ENCODE data around the gene TNPO3.

Gene TNPO3

DNA sequence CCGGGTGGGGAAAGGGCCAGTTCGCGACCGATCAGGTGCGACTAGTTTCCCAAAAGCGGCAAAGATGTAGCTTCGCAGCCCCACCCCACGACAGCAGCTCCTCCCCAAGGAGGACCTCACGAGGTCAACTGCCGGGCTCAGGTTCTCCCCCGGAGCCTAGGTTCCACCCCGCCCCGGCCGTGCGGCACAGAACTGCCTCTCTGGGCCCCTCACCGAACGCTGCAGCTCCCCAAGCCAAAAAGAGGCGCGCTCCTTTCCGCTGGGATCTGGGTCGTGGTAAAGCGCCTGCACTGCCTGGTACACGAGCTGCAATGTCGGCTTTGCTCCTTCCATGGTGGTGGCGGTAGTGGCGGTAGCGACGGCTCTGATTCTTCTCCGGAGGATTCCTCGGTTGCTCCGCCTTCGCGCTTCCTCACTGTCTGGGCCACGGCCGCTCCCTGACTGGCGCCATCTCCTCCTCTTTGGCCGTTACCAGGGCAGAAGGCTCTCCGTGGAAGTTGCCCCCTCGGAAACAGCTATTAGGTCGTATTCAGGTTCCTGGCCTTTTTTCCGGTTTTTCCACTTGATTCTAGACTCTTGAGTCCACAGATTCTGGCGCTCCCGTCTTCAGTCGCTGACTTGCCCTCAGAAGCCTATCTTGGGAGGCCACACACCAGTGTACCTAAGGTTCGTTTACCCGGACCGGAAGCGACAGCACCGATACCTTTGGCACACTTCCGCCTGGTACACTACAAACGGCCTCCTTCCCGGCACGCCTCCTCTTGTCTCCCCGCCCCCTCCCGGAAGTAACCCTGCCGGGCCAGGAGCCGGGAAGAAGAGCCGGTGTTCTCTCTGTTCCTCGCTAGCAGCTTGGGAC lies at the start of gene TNPO3:
Gene TNPO3 (minus strand): TSS at position 674 of the 856 bp plus-strand sequence. CDS start 341 bp downstream, at position 333.
- in situ Hi-C loops (cut with MboI; ENCODE audit: low sequenced_read_pairs): no loop called here

DNA sequence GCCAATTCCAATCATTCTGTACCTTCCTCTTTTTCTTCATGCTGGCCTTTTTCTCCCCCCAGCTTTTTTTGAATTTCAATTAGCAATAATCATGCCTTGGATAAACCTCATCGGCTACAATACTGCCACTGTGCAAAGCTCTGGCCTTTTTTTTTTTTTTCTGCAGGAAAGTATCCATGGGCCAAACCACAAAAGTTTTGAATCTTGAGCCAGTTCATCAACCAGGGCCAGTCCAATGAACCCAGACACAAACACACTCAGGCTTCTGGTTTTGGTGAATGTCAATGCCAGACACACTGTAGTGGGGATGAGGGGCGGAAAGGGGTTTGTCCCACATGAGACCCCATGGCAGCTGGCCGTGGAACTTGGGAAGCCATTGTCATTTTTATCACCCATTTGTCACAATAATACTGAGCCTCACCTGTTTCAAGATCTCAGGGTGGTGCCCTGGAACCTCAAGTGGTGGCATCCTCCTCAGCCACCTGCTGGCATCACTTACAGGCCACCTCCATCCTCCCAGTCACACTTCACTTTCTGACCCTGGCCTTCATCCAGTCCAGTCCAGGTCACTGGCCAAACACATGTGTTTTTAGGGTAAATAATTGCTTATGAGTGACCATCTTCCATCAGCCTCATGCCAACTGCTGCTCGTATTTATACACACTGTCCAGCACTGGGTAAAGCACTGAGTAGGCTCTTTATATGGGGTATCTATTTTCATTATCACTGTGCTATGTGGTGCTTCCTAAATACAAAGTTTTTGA lies 48.8 kb upstream of the TNPO3 start:
- in situ Hi-C loops (cut with MboI; ENCODE audit: low sequenced_read_pairs): no loop called here

DNA sequence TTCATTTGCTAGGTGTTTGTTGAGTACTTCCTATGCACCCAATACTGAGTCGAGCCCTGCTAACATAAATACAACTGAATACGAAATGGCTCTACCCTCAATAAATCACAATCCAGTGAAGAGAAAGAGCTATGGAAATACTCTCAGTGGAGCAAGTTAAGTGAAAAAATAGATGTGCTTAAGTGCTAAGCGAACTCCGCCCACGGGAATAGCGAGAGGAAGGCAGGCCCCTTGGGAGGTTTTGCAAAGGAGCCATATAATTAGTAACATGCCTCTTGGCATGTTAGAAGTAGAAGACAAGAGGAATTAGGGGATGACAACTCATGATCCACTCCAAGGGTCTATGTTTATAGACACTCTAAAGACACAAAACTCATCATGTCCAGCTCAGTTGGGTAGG lies 46.8 kb upstream of the TNPO3 start:
- in situ Hi-C loops (cut with MboI; ENCODE audit: low sequenced_read_pairs): no loop called here

DNA sequence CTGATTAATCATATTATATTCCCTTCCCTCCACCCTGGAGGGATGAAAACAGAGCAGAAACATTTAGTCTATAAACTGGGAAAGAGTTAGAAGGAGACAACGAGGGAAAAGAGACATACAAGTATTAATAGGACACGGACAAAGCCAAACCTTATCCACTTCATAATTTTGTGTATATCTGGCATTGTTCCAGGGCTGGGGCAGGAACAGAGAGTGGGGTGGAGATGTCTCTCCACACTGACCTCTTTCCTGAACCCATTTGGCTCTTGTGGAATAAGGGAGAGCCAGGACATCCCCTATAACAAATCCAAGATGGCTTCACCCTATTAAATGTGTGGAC lies 45.9 kb upstream of the TNPO3 start:
- in situ Hi-C loops (cut with MboI; ENCODE audit: low sequenced_read_pairs): no loop called here

DNA sequence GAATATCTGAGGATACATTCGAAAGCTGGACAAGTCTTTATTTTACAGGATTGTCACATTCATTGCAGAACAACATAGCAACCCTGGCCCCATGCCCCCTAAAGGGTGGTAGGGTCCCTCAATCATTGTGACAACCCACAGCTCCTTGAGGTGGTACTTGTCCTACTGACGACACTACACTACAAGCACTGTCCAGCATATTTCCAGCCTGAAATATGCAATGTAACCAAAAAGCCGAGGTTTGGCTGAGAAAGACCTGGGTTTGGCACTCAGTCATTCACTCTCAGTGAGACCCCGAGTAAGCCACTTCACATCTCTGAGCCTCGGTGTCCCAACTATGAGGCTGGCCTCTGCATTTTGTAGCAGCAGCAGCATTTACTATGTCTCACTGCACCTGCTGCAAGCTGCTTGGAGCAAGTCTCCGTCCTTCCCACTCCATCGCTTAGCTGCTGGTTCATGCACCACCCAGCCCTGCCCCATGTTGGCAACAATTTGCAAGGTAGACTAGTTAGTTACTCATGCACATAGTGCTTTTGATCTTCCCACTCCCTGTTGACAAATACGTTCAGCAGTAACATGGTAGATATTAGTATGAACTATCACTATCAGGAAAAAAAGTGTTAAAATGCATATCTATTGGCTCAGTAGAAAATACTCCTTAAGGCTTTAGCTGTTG lies 43.6 kb upstream of the TNPO3 start:
- in situ Hi-C loops (cut with MboI; ENCODE audit: low sequenced_read_pairs): loop anchor here (25.0 kb wide), 1 partner anchor 186 kb away; the partner anchor contains the start of gene KCP

DNA sequence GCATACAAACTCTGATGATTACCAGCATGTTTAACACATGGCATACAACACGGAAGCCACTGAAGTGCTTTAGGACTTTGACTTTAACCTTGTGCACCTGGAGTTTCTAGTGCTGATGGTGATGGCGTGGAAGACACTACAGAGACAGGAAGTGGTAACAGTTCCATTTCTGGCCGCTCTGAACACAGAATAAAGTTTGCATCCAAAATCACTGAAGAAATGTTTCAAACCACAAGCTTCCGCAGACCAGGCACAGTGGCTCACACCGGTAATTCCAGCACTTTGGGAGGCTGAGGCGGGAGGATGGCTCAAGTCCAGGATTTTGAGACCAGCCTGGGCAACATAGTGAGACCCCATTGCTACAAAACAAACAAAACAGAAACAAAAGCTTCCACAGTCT lies 40.3 kb upstream of the TNPO3 start:
- in situ Hi-C loops (cut with MboI; ENCODE audit: low sequenced_read_pairs): loop anchor here (25.0 kb wide), 1 partner anchor 183 kb away; the partner anchor contains the start of gene KCP

DNA sequence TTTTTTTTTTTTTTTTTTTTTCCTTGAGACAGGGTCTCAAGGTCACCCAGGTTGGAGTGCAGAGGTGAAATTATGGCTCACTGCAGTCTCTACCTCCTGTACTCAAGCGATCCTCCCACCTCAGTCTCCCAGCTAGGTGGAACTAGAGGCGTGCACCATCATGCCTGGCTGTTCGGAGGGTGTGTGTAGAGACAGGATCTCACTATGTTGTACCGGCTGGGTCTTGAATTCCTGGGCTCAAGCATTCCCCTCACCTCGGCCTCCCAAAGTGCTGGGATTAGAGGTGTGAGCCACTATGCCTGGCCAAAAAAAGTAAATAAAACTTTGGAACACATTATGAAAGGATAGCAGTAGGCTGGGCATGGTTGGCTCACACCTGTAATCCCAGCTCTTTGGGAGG lies 39.6 kb upstream of the TNPO3 start:
- in situ Hi-C loops (cut with MboI; ENCODE audit: low sequenced_read_pairs): loop anchor here (25.0 kb wide), 1 partner anchor 182 kb away; the partner anchor contains the start of gene KCP

DNA sequence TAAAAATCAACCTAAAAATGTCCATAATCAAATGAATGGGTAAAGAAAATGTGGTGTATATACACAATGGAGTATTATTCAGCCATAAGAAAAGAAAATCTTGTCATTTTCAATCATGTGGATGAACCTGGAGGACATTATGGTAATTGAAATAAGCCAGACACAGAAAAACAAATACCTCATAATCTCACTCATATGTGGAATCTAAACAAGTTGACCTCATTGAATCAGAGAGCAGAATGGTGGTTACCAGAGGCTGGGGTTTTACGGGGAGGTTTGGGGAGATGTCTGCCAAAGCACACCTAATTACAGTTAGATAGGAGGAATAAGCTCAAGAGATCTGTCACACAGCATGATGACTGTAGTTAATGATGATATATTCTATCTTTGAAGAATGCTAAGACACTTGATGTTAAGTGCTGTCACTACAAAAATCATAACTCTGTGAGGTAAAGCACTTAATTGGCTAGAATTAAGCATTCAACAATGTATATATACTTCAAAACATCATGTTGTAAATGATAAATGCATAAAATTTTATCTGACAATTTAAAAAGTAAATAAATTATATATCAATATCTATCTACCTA lies 39.1 kb upstream of the TNPO3 start:
- in situ Hi-C loops (cut with MboI; ENCODE audit: low sequenced_read_pairs): loop anchor here (25.0 kb wide), 1 partner anchor 182 kb away; the partner anchor contains the start of gene KCP

DNA sequence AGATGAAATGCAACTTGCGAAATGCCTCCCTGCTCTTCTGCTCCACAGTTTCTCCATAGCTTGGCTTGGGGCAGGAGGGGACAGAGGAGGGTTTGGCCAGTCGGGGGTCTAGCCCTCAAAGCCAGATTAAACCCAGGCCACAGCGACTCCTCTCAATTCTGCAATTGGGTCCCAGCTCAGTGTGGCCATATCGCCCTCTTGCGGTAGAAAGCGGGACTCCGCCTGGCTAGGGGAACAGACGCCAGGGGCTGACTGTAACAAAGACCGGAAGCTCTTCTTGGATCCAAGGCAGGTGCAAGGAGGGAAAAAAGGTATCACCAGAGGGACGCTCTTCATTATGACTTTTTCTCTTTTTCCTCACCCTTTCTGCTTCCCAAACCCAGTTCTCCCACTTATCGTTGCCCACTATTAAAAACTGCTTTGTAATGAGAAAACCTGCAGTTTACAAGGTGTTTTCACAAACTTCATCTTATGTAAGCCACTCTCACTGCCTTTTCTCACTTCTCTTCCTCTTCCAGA lies 36.6 kb upstream of the TNPO3 start:
- in situ Hi-C loops (cut with MboI; ENCODE audit: low sequenced_read_pairs): loop anchor here (25.0 kb wide), 1 partner anchor 179 kb away; the partner anchor contains the start of gene KCP

DNA sequence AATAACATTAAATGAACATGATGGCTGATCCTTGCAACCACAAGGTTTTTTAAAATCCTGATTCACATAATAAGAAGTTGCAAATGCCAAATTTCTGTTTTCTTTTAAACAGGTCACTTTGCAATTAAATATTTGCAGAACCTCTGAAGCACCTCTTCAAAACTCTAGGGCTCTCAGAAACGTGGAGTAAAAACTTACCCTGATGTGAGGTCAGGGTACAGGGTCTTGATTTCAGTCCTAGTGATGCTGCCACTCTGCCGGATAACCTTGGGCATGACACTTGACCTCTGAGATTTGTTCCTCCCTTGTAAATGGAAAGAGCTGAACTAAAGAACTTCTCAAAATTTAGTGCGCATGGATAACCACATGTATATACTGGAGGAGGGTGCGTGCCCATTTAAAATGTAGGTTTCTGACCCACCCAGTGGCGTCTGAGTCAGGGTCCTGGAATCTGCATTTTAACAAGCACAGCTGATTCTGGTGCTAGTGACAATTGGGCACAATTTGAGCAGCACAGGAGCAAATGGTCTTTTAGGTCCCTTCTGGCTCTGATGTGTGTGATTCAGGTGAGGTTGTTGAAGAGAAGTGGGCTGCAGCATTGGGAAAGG lies 35.5 kb upstream of the TNPO3 start:
- in situ Hi-C loops (cut with MboI; ENCODE audit: low sequenced_read_pairs): loop anchor here (25.0 kb wide), 1 partner anchor 178 kb away; the partner anchor contains the start of gene KCP

DNA sequence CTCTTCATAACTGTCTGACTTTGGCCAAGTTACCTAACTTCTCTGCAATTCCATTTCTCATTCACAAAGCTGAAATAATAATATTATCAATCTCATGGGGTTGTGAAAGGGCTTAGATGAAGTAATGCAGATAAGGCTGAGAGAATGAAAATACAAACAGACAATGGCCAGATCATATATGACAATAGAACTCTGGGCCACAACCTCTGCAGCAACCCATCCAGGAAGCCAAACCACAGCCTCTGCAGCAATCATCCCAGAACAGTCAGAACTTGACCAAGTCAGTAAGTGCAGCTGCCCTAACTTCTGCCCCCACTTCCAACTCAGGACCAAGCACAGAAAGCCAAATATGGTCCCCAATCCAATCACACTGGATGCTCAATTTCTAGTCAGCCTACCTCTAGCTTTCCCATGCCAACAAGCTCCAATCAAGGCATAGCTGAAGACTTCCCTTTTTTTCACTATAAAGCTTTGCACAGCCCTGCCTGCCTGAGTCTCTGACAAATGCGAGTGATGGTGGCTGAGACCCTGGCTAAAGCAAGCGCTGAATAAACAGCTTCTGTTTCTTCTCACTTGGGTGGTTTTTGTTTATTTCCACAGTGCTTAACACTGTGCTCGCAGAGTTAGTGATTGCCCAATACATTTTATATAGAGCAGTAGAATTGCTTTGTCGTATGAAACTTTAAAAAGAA lies 34.8 kb upstream of the TNPO3 start:
- in situ Hi-C loops (cut with MboI; ENCODE audit: low sequenced_read_pairs): loop anchor here (25.0 kb wide), 1 partner anchor 177 kb away; the partner anchor contains the start of gene KCP

DNA sequence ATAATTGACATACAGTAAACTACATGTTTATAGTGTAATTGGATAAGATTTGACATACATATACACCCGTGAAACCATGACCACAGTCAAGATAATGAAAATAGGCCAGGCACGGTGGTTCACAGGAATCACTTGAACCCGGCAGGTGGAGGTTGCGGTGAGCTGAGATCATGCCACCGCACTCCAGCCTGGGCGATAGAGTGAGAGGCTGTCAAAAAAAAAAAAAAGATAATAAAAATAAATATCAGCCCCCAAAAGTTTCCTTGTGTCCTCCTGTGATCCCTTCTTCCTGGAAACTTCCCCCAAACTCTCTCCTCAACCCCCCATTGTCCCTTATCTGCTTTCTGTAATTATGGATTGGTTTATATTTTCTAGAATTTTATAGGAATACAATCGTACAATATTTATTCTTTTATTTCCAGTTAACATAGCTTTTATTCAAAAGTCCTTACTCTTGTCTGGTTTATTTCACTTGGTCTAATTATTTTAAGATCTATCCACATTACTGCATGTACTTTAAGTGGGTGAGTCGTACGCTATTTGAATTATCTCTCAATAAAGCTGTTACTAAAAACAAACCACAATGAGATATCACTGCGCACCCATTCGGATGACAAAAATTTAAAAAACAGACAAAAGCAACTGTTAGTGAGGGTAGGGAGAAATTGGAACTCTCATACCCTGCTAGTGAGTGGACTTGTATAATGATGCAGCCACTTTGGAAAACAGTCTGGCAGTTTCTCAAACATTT lies 30.1 kb upstream of the TNPO3 start:
- in situ Hi-C loops (cut with MboI; ENCODE audit: low sequenced_read_pairs): loop anchor here (25.0 kb wide), 1 partner anchor 173 kb away; the partner anchor contains the start of gene KCP

DNA sequence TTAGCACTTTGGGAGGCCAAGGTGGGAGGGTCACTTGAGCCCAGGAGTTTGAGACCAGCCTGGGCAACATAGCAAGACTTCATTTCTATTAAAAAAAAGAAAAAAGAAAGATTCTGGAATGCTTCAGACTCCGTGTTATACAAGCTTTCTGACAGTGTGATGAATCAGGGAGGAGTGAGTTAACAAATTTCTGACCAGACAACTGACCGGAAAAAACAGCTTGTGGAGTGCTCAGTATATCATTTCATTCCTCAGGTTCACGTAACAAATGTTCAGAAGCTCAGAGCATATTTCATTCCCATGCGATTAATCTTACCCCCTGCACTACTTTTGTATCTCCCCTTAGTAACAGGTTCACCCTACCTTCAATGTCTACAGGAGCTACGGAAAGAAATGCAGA lies 28.6 kb upstream of the TNPO3 start:
- in situ Hi-C loops (cut with MboI; ENCODE audit: low sequenced_read_pairs): loop anchor here (25.0 kb wide), 1 partner anchor 171 kb away; the partner anchor contains the start of gene KCP

DNA sequence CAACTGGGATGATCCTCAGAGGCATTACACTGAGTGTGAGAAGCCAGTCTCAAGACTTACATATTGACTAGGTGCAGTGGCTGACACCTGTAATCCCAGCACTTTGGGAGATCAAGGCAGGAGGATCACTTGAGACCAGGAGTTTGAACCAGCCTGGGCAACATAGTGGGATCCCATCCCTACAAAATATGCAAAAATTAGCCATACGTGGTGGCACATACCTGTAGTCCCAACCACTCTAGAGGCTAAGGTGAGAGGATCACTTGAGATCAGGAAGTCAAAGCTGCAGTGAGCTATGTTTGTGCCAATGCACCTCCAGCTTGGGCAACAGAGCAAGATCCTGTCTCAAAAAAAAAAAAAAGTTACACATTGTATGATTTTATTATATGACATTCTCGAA lies 23.5 kb upstream of the TNPO3 start:
- in situ Hi-C loops (cut with MboI; ENCODE audit: low sequenced_read_pairs): loop anchor here (25.0 kb wide), 1 partner anchor 166 kb away; the partner anchor contains the start of gene KCP

DNA sequence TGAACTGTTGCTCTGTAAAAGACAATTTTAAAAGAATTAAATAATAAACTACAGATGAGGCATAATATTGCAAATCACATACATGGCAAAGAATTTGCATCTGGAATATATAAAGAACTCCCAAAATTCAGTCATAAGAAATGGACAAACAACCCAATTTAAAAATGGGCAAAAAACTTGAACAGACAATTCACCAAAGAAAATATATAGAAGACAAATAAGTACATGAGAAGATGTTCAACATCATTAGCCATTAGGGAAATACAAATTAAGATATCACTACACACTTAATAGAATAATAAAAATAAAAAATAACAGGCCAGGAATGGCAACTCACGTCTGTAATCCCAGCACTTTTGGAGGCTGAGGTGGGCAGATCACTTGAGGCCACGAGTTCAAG lies 22.0 kb upstream of the TNPO3 start:
- in situ Hi-C loops (cut with MboI; ENCODE audit: low sequenced_read_pairs): loop anchor here (25.0 kb wide), 1 partner anchor 165 kb away; the partner anchor contains the start of gene KCP

DNA sequence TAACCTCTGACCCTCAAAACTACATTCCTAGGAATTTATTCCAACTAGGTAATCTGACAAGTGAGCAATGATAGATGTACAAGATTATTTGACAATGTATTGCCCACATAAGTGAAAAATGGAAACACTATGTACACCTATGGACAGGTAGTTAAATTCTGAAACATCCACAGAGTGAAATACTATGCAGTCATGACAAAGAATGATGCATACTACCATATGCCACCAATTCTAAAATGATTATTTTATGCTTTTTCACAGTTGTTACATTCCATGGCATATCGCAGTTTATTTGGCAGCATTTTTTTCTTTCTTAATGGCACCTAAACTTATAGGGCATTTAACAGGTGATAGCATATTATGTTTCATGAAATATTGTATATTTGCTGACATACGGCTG lies 20.1 kb upstream of the TNPO3 start:
- in situ Hi-C loops (cut with MboI; ENCODE audit: low sequenced_read_pairs): loop anchor here (25.0 kb wide), 1 partner anchor 163 kb away; the partner anchor contains the start of gene KCP

DNA sequence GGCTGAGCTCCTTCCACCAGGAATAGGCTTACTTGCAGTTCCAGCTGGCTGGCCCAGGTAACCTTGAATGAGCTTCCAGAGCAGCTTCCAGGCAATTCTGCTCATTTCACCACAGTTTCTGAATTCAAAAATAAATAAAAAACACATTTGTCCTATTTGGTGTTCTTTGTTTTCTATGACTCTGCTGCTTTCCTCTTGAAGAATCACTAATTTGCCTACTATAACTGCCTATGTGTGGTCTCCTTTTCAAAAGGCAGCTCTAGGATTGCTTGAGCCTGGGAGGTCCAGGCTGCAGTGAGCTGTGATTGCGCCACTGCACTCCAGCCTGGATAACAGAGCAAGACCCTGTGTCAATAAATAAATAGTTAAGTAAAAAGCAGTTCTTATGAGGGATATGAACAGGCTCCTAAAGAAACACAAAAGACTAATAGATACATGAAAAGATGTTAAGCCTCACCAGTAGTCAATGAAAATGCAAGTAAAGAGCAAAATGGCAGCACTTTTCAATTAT lies 19.5 kb upstream of the TNPO3 start:
- in situ Hi-C loops (cut with MboI; ENCODE audit: low sequenced_read_pairs): no loop called here

DNA sequence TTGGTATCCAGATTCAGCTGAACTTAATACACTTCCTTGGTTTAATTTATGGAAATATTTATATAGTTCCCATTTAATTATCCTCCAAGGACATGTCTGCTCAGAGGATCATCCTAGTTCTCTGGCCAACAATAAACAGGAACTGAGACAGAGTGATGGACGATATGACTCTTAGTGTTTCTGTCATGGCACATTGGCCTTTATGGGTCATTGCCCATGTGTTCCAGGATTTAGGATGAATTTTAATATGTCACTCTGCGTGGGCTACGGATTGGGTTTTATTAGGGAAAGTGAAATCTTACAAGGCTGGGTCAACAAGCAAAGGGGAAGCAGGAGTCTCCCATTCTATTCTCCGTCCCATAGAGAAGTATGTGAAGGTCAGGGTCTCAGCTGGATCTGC lies 18.8 kb upstream of the TNPO3 start:
- in situ Hi-C loops (cut with MboI; ENCODE audit: low sequenced_read_pairs): no loop called here

Measured in HL-60/S4 (cell line).